NT2/D1 (cell line): ENCODE data around the gene ROBO3.

Source experiments
- YY1 ChIP-seq: IDR thresholded peaks from 2 replicates; pipeline ENCODE4 v1.6.1; 2011; ENCODE audit not compliant: insufficient read length, insufficient read depth
- ZNF274 ChIP-seq: IDR thresholded peaks from 2 replicates; pipeline ENCODE4 v1.6.1; 2011; ENCODE audit warnings: mild to moderate bottlenecking, low read depth, low read length

GRCh38 chr11:124887667-124888013 is 22.4 kb downstream of the ROBO3 start:
- no peak for TF ChIP-seq YY1
- TF ChIP-seq ZNF274, result no peak
